Memory B cell (primary cell): ENCODE measurements around the gene PHIP.
"Not testable (repeated sequence)": the region's sequence is repeated elsewhere in the genome, so short reads cannot be mapped to it uniquely, and the experiment has no call there.

Experiments used
- ATAC-seq: fragments of 150-1000 bp; cut with Tn5 transposase; 2 replicates; pipeline ENCODE4 v1.10.0; 2021; ENCODE audit warnings: low read depth, mild to moderate bottlenecking, moderate library complexity
- DNase-seq, 2 donors: peaks; one replicate each; pipeline ENCODE4 v3.0.0; 2022; ENCODE audit warnings: low spot score in 2 of 2
- H3K27ac Mint-ChIP-seq: one replicate; pipeline ENCODE4 v1.8.0; 2022; ENCODE audit warnings: mild to moderate bottlenecking, moderate library complexity, mixed read lengths
- H3K27me3 Mint-ChIP-seq: one replicate; pipeline ENCODE4 v1.8.0; 2022; ENCODE audit warnings: mixed read lengths
- H3K36me3 Mint-ChIP-seq: one replicate; pipeline ENCODE4 v1.8.0; 2022; ENCODE audit warnings: mild to moderate bottlenecking, mixed read lengths
- H3K4me1 Mint-ChIP-seq: one replicate; pipeline ENCODE4 v1.8.0; 2022; ENCODE audit warnings: mixed read lengths
- H3K4me3 Mint-ChIP-seq: one replicate; pipeline ENCODE4 v1.8.0; 2022; ENCODE audit warnings: mild to moderate bottlenecking, moderate library complexity, mixed read lengths
- H3K9me3 Mint-ChIP-seq: one replicate; pipeline ENCODE4 v1.8.0; 2022; ENCODE audit warnings: mixed read lengths

Gene PHIP

GRCh38 chr6:78966542-78966941 lies 111.5 kb downstream of the PHIP start:
- ATAC-seq (no peak), DNase-seq (no peak)
- Mint-ChIP-seq H3K4me1 (no peaks in the 10 kb centered on the region), H3K27ac (no peak overlapping the region), H3K9me3 (no peaks in the 10 kb centered on the region), H3K27me3 (no peaks in the 10 kb centered on the region), H3K36me3 (peaks cover 43% of the 10 kb centered on the region), H3K4me3 (no peak overlapping the region)

- no peak for ATAC-seq
- no peaks in the 10 kb centered on the region for H3K4me1 Mint-ChIP-seq
Observed at GRCh38 chr6:78962448-78962847, 115.6 kb downstream of the PHIP start.

GRCh38 chr6:78954740-78955139 lies 123.3 kb downstream of the PHIP start:
- no peak overlapping the region for H3K27ac Mint-ChIP-seq
- H3K4me3 Mint-ChIP-seq: no peak overlapping the region
- H3K9me3 Mint-ChIP-seq: peaks cover 8% of the 10 kb centered on the region
- H3K4me1 Mint-ChIP-seq: no peaks in the 10 kb centered on the region
- DNase-seq (no peak), ATAC-seq (no peak)
- no peaks in the 10 kb centered on the region for H3K27me3 Mint-ChIP-seq
- peaks cover 52% of the 10 kb centered on the region for H3K36me3 Mint-ChIP-seq

More at GRCh38 chr6:78962448-78962847, 115.6 kb downstream of the PHIP start:
- H3K27me3 Mint-ChIP-seq: no peaks in the 10 kb centered on the region
- H3K9me3 Mint-ChIP-seq: no peaks in the 10 kb centered on the region
- peaks cover 41% of the 10 kb centered on the region for H3K36me3 Mint-ChIP-seq
- no peak for DNase-seq
- H3K27ac Mint-ChIP-seq: peak overlapping the region; percentile 41
- no peak overlapping the region for H3K4me3 Mint-ChIP-seq

- H3K27ac Mint-ChIP-seq: no peak overlapping the region
- H3K4me3 Mint-ChIP-seq: no peak overlapping the region
- H3K36me3 Mint-ChIP-seq: peaks cover 59% of the 10 kb centered on the region
- ATAC-seq (no peak), DNase-seq (no peak)
- H3K9me3 Mint-ChIP-seq: peaks cover 9% of the 10 kb centered on the region
- H3K27me3 Mint-ChIP-seq: no peaks in the 10 kb centered on the region
- H3K4me1 Mint-ChIP-seq: no peaks in the 10 kb centered on the region
Observed at GRCh38 chr6:78953798-78954197, 124.3 kb downstream of the PHIP start.

GRCh38 chr6:78952362-78952761 lies 125.7 kb downstream of the PHIP start:
- Mint-ChIP-seq H3K36me3 (peaks cover 62% of the 10 kb centered on the region), H3K4me1 (no peaks in the 10 kb centered on the region), H3K4me3 (no peak overlapping the region), H3K9me3 (peaks cover 10% of the 10 kb centered on the region), H3K27ac (peak overlapping the region; percentile 9), H3K27me3 (no peaks in the 10 kb centered on the region)
- ATAC-seq: no peak
- no peak for DNase-seq

- Mint-ChIP-seq H3K27me3 (no peaks in the 10 kb centered on the region), H3K27ac (peak overlapping the region; percentile 78), H3K9me3 (peaks cover 9% of the 10 kb centered on the region), H3K4me3 (no peak overlapping the region), H3K4me1 (no peaks in the 10 kb centered on the region), H3K36me3 (peaks cover 59% of the 10 kb centered on the region)
- DNase-seq (no peak), ATAC-seq (no peak)
Observed at GRCh38 chr6:78948785-78949184, 129.3 kb downstream of the PHIP start.

DNA sequence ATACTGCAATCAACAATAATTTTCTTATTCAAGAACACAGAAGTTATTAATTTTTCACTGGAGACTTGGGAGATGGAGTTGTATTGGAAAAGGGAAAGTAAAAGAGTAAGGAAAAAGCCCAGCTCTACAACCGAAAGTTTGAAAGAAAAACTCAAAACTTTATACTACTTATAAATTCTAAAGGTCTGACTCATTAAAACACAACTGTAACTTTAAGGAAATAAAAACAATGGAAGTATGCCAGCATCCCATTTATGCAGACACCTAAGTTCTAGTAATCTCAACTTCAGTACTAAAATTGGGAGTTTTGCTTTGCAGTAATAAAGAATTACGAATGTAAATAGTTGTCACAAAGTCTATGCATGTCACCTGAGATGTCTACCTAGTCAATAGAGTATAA lies 130.1 kb downstream of the PHIP start:
- no peak for ATAC-seq
- H3K4me3 Mint-ChIP-seq: no peak overlapping the region

DNA sequence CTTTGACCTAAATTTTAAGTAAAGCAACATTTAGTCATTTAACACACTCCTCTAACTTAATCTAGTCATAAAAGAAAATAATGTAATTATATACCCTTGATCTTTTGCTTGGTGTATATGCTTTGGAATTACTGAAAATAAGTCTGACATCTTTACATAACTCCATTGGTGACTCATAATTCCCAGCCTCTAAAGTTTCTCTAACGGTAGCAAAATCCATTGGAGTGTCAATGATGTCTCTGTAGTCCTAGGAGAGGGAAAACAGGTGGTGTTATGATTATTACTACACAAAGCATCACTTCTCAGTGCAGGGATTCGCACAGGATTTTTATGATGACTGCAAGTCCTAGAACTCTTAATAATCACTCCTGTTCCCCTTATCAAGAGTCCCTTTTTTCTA lies 130.5 kb downstream of the PHIP start:
- no peak overlapping the region for H3K4me3 Mint-ChIP-seq
- H3K27ac Mint-ChIP-seq: no peak overlapping the region
- ATAC-seq: no peak
- DNase-seq: no peak
- H3K36me3 Mint-ChIP-seq: peaks cover 54% of the 10 kb centered on the region
- no peaks in the 10 kb centered on the region for H3K27me3 Mint-ChIP-seq
- H3K4me1 Mint-ChIP-seq: no peaks in the 10 kb centered on the region
- peaks cover 7% of the 10 kb centered on the region for H3K9me3 Mint-ChIP-seq

More for the DNA sequence above, 130.1 kb downstream of the PHIP start:
- H3K27ac Mint-ChIP-seq: no peak overlapping the region
- no peaks in the 10 kb centered on the region for H3K27me3 Mint-ChIP-seq
- DNase-seq: no peak
- peaks cover 57% of the 10 kb centered on the region for H3K36me3 Mint-ChIP-seq
- H3K4me1 Mint-ChIP-seq: no peaks in the 10 kb centered on the region
- H3K9me3 Mint-ChIP-seq: peaks cover 9% of the 10 kb centered on the region

DNA sequence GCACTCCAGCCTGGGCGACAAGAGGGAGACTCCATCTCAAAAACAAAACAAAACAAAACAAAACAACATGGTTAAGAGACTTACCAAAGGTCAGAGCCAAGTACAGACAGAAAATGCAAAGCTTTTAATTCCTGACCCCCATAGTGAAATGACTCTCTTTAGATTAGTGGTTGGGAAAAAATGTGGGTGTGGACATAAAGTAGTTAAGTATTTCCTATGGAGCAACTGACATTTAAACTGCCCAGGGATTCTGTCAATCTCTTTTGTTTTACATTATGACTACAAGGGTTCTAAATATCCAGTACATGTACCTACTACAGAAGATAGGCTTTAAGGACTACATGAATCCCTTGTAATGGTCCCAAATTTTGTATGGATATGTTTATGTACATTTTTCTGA lies 135.6 kb downstream of the PHIP start:
- Mint-ChIP-seq H3K36me3 (peaks cover 38% of the 10 kb centered on the region), H3K9me3 (no peaks in the 10 kb centered on the region), H3K4me1 (no peaks in the 10 kb centered on the region), H3K4me3 (no peak overlapping the region), H3K27me3 (no peaks in the 10 kb centered on the region), H3K27ac (no peak overlapping the region)
- DNase-seq (no peak), ATAC-seq (no peak)

- Mint-ChIP-seq H3K27me3 (no peaks in the 10 kb centered on the region), H3K4me1 (no peaks in the 10 kb centered on the region), H3K4me3 (no peak overlapping the region), H3K9me3 (peaks cover 6% of the 10 kb centered on the region), H3K36me3 (peaks cover 8% of the 10 kb centered on the region), H3K27ac (no peak overlapping the region)
- no peak for ATAC-seq
- no peak for DNase-seq
Observed at GRCh38 chr6:78936515-78936914, 141.5 kb downstream of the PHIP start.

GRCh38 chr6:78935553-78935952 lies 142.5 kb downstream of the PHIP start:
- no peak for ATAC-seq
- H3K36me3 Mint-ChIP-seq: peaks cover 3% of the 10 kb centered on the region
- no peak overlapping the region for H3K27ac Mint-ChIP-seq
- no peak overlapping the region for H3K4me3 Mint-ChIP-seq
- DNase-seq: no peak
- H3K4me1 Mint-ChIP-seq: no peaks in the 10 kb centered on the region
- H3K27me3 Mint-ChIP-seq: no peaks in the 10 kb centered on the region
- peaks cover 6% of the 10 kb centered on the region for H3K9me3 Mint-ChIP-seq

GRCh38 chr6:78925317-78925716 lies 152.7 kb downstream of the PHIP start:
- no peak overlapping the region for H3K4me3 Mint-ChIP-seq
- H3K27me3 Mint-ChIP-seq: no peaks in the 10 kb centered on the region
- no peaks in the 10 kb centered on the region for H3K4me1 Mint-ChIP-seq
- no peak overlapping the region for H3K27ac Mint-ChIP-seq
- peaks cover 2% of the 10 kb centered on the region for H3K36me3 Mint-ChIP-seq
- H3K9me3 Mint-ChIP-seq: peaks cover 22% of the 10 kb centered on the region
- DNase-seq (no peak), ATAC-seq (no peak)

GRCh38 chr6:78921168-78921567 lies 156.9 kb downstream of the PHIP start:
- not testable (repeated sequence) for H3K27ac Mint-ChIP-seq, H3K4me3 Mint-ChIP-seq, H3K4me1 Mint-ChIP-seq, H3K27me3 Mint-ChIP-seq, DNase-seq, ATAC-seq
- Mint-ChIP-seq H3K9me3 (peaks cover 25% of the 10 kb centered on the region), H3K36me3 (peaks cover 14% of the 10 kb centered on the region)

GRCh38 chr6:78917788-78918187 lies 160.3 kb downstream of the PHIP start:
- no peak for DNase-seq
- no peak overlapping the region for H3K27ac Mint-ChIP-seq
- H3K36me3 Mint-ChIP-seq: peaks cover 14% of the 10 kb centered on the region
- no peaks in the 10 kb centered on the region for H3K4me1 Mint-ChIP-seq
- H3K27me3 Mint-ChIP-seq: no peaks in the 10 kb centered on the region
- no peak for ATAC-seq
- no peak overlapping the region for H3K4me3 Mint-ChIP-seq
- H3K9me3 Mint-ChIP-seq: peaks cover 16% of the 10 kb centered on the region

DNA sequence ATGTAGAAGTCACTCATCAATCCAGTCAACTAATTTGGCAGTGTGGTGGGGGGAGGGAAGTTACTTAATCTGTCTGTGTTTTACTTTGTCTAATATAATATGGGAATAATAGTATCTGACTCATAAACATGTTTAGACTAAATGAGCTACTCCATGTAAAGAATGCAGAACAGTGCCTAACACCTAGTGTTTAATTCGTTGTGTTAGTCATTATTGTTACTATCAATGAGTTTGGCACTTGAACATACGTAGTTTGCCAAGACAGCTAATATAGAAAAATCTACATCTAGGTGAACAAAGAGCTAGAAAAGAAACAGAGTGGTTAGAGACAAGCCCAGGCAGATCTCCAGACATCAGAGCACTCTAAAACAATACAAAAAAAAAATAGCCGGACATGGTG lies 161.6 kb downstream of the PHIP start:
- ATAC-seq (no peak), DNase-seq (no peak)
- Mint-ChIP-seq H3K36me3 (peaks cover 14% of the 10 kb centered on the region), H3K4me3 (no peak overlapping the region), H3K27ac (no peak overlapping the region), H3K4me1 (no peaks in the 10 kb centered on the region), H3K27me3 (peaks cover 2% of the 10 kb centered on the region), H3K9me3 (peaks cover 13% of the 10 kb centered on the region)
